Activated CD4-positive, alpha-beta T cell treated with anti-CD3 and anti-CD28 coated beads, Interleukin-2, amount 10 ng/mL, durations not matched to agents 24 days and 14 days (primary cell): Measurements from ENCODE around the gene JAKMIP1. TPM values are rescaled to one million over a fixed set of nuclear protein-coding genes. Genes with fewer than 3 reads are reported as not detected.

Experiments used
- DNase-seq: peaks from one replicate; pipeline ENCODE4 v3.0.0; 2022
- H3K27ac Mint-ChIP-seq: one replicate; pipeline ENCODE4 v1.8.0; 2022; ENCODE audit warnings: mild to moderate bottlenecking, mixed read lengths
- H3K27me3 Mint-ChIP-seq: one replicate; pipeline ENCODE4 v1.8.0; 2022; ENCODE audit warnings: mixed read lengths
- H3K36me3 Mint-ChIP-seq: one replicate; pipeline ENCODE4 v1.8.0; 2022; ENCODE audit warnings: low read depth, mild to moderate bottlenecking, mixed read lengths
- H3K4me1 Mint-ChIP-seq: one replicate; pipeline ENCODE4 v1.8.0; 2021; ENCODE audit warnings: mixed read lengths
- H3K4me3 Mint-ChIP-seq: one replicate; pipeline ENCODE4 v1.8.0; 2022; ENCODE audit warnings: mild to moderate bottlenecking, moderate library complexity, mixed read lengths
- H3K9me3 Mint-ChIP-seq: one replicate; pipeline ENCODE4 v1.8.0; 2021; ENCODE audit warnings: mixed read lengths
- intact Hi-C: fragments of 100-400 bp; cut with micrococcal nuclease; formaldehyde crosslinking; loops from one replicate; pipeline ENCODE4 v1.15.1; 2023
- total RNA-seq: library from RNA; stranded (reverse); gene quantifications from 2 replicates; pipeline ENCODE4 v1.2.3, GENCODE V29; 2022

Gene JAKMIP1
- total RNA-seq, 1 donor from 2014 or later = 10.3 TPM

GRCh38 chr4:6027392-6027791, 173.0 kb downstream of the JAKMIP1 start:
- peaks cover under 1% of the 10 kb centered on the region for H3K4me1 Mint-ChIP-seq
- H3K27me3 Mint-ChIP-seq = no peaks in the 10 kb centered on the region
- no peak overlapping the region for H3K27ac Mint-ChIP-seq
- no peaks in the 10 kb centered on the region for H3K36me3 Mint-ChIP-seq
- no peak for DNase-seq
- no peaks in the 10 kb centered on the region for H3K9me3 Mint-ChIP-seq
- H3K4me3 Mint-ChIP-seq = no peak overlapping the region
- intact Hi-C loops = no loop called here

- intact Hi-C loops = no loop called here
- Mint-ChIP-seq H3K4me3 (no peak overlapping the region), H3K27me3 (no peaks in the 10 kb centered on the region), H3K9me3 (no peaks in the 10 kb centered on the region), H3K36me3 (no peaks in the 10 kb centered on the region), H3K4me1 (no peaks in the 10 kb centered on the region), H3K27ac (no peak overlapping the region)
- DNase-seq = no peak
Observed at GRCh38 chr4:6024313-6024960, 175.9 kb downstream of the JAKMIP1 start.

- Mint-ChIP-seq H3K27me3 (no peaks in the 10 kb centered on the region), H3K36me3 (no peaks in the 10 kb centered on the region), H3K9me3 (no peaks in the 10 kb centered on the region), H3K4me1 (no peaks in the 10 kb centered on the region), H3K4me3 (no peak overlapping the region), H3K27ac (no peak overlapping the region)
- intact Hi-C loops = no loop called here
- no peak for DNase-seq
Observed at GRCh38 chr4:6023731-6024130, 176.6 kb downstream of the JAKMIP1 start.

GRCh38 chr4:6022607-6023288, 177.6 kb downstream of the JAKMIP1 start:
- no peaks in the 10 kb centered on the region for H3K27me3 Mint-ChIP-seq
- no peaks in the 10 kb centered on the region for H3K4me1 Mint-ChIP-seq
- H3K36me3 Mint-ChIP-seq = no peaks in the 10 kb centered on the region
- no peaks in the 10 kb centered on the region for H3K9me3 Mint-ChIP-seq
- no peak overlapping the region for H3K27ac Mint-ChIP-seq
- H3K4me3 Mint-ChIP-seq = no peak overlapping the region
- no peak for DNase-seq
- intact Hi-C loops = no loop called here

GRCh38 chr4:6021831-6022606, 178.3 kb downstream of the JAKMIP1 start:
- no peak for DNase-seq
- Mint-ChIP-seq H3K27me3 (no peaks in the 10 kb centered on the region), H3K9me3 (no peaks in the 10 kb centered on the region), H3K4me1 (no peaks in the 10 kb centered on the region), H3K36me3 (no peaks in the 10 kb centered on the region), H3K4me3 (no peak overlapping the region), H3K27ac (no peak overlapping the region)
- intact Hi-C loops = no loop called here

- DNase-seq = no peak
- Mint-ChIP-seq H3K27ac (no peak overlapping the region), H3K27me3 (no peaks in the 10 kb centered on the region), H3K4me1 (no peaks in the 10 kb centered on the region), H3K9me3 (no peaks in the 10 kb centered on the region), H3K4me3 (no peak overlapping the region), H3K36me3 (no peaks in the 10 kb centered on the region)
- intact Hi-C loops = no loop called here
Observed at GRCh38 chr4:6020613-6021012, 179.7 kb downstream of the JAKMIP1 start.

GRCh38 chr4:6019316-6020263, 180.8 kb downstream of the JAKMIP1 start:
- intact Hi-C loops = no loop called here
- no peaks in the 10 kb centered on the region for H3K27me3 Mint-ChIP-seq
- H3K36me3 Mint-ChIP-seq = no peaks in the 10 kb centered on the region
- no peaks in the 10 kb centered on the region for H3K9me3 Mint-ChIP-seq
- peak; percentile 80 for DNase-seq
- no peak overlapping the region for H3K27ac Mint-ChIP-seq
- H3K4me3 Mint-ChIP-seq = no peak overlapping the region
- H3K4me1 Mint-ChIP-seq = no peaks in the 10 kb centered on the region

- H3K36me3 Mint-ChIP-seq = no peaks in the 10 kb centered on the region
- H3K27ac Mint-ChIP-seq = no peak within 1 kb of the TSS
- no peaks in the 10 kb centered on the region for H3K27me3 Mint-ChIP-seq
- intact Hi-C loops = no loop called here
- H3K9me3 Mint-ChIP-seq = no peaks in the 10 kb centered on the region
- H3K4me1 Mint-ChIP-seq = no peaks in the 10 kb centered on the region
- no peak for DNase-seq
- H3K4me3 Mint-ChIP-seq = no peak within 1 kb of the TSS
Observed at GRCh38 chr4:6018331-6018730, 182.0 kb downstream of the JAKMIP1 start, which contains the start of gene C4orf50. TSS of gene C4orf50 (minus strand) at chr4:6018431.

GRCh38 chr4:6017800-6018199, 182.5 kb downstream of the JAKMIP1 start:
- no peaks in the 10 kb centered on the region for H3K9me3 Mint-ChIP-seq
- H3K4me3 Mint-ChIP-seq = no peak overlapping the region
- no peak overlapping the region for H3K27ac Mint-ChIP-seq
- DNase-seq = no peak
- intact Hi-C loops = no loop called here
- no peaks in the 10 kb centered on the region for H3K36me3 Mint-ChIP-seq
- no peaks in the 10 kb centered on the region for H3K27me3 Mint-ChIP-seq
- H3K4me1 Mint-ChIP-seq = no peaks in the 10 kb centered on the region

- H3K36me3 Mint-ChIP-seq = no peaks in the 10 kb centered on the region
- no peaks in the 10 kb centered on the region for H3K9me3 Mint-ChIP-seq
- no peaks in the 10 kb centered on the region for H3K4me1 Mint-ChIP-seq
- no peaks in the 10 kb centered on the region for H3K27me3 Mint-ChIP-seq
- H3K4me3 Mint-ChIP-seq = no peak overlapping the region
- H3K27ac Mint-ChIP-seq = no peak overlapping the region
- intact Hi-C loops = no loop called here
- no peak for DNase-seq
Observed at GRCh38 chr4:6017030-6017429, 183.3 kb downstream of the JAKMIP1 start.

GRCh38 chr4:6013564-6013963, 186.8 kb downstream of the JAKMIP1 start:
- peaks cover 3% of the 10 kb centered on the region for H3K4me1 Mint-ChIP-seq
- no peaks in the 10 kb centered on the region for H3K36me3 Mint-ChIP-seq
- no peak for DNase-seq
- no peak overlapping the region for H3K27ac Mint-ChIP-seq
- H3K27me3 Mint-ChIP-seq = peaks cover 10% of the 10 kb centered on the region
- H3K9me3 Mint-ChIP-seq = no peaks in the 10 kb centered on the region
- no peak overlapping the region for H3K4me3 Mint-ChIP-seq
- intact Hi-C loops = no loop called here

GRCh38 chr4:6012200-6012599, 188.1 kb downstream of the JAKMIP1 start:
- Mint-ChIP-seq H3K9me3 (no peaks in the 10 kb centered on the region), H3K27me3 (peaks cover 14% of the 10 kb centered on the region), H3K4me3 (no peak overlapping the region), H3K4me1 (peaks cover 3% of the 10 kb centered on the region), H3K27ac (no peak overlapping the region), H3K36me3 (no peaks in the 10 kb centered on the region)
- no peak for DNase-seq
- intact Hi-C loops = no loop called here

GRCh38 chr4:6011686-6012085, 188.7 kb downstream of the JAKMIP1 start:
- DNase-seq = no peak
- Mint-ChIP-seq H3K9me3 (no peaks in the 10 kb centered on the region), H3K4me3 (no peak overlapping the region), H3K36me3 (no peaks in the 10 kb centered on the region), H3K4me1 (peaks cover 3% of the 10 kb centered on the region), H3K27me3 (peaks cover 16% of the 10 kb centered on the region), H3K27ac (no peak overlapping the region)
- intact Hi-C loops = no loop called here
